ENCODE measurements around the gene CPNE5. TPM values are rescaled to one million over a fixed set of nuclear protein-coding genes. Genes with fewer than 3 reads are reported as not detected.

Gene CPNE5
- total RNA-seq, 1 donor from 2014 or later = 0.13 TPM

DNA sequence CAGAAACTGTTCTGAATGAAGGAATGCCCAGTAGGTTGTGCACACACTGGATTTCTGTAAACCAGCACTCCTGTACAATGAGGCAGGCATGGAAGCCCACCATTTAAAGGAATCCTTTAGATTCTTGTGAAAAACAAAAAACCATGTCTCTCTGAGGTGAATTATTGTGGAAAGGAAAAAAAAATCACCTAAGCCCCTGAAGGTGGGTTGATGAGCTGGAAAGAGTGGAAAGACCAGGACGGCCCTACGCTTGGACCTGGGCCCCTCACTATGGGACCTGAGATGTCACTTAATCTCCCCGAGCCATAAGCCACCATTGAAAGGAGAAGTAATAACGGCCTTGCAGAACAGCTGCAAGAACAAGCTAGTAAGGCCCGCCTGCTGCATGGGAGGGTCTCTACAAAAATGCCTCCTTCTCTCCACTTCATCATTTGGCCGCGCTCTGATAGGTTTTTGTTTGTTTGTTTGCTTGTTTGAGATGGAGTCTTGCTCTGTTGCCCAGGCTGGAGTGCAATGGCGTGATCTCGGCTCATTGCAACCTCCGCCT, 72.8 kb downstream of the CPNE5 start:
- DNase-seq (ENCODE audit: low read depth) = no peak

DNA sequence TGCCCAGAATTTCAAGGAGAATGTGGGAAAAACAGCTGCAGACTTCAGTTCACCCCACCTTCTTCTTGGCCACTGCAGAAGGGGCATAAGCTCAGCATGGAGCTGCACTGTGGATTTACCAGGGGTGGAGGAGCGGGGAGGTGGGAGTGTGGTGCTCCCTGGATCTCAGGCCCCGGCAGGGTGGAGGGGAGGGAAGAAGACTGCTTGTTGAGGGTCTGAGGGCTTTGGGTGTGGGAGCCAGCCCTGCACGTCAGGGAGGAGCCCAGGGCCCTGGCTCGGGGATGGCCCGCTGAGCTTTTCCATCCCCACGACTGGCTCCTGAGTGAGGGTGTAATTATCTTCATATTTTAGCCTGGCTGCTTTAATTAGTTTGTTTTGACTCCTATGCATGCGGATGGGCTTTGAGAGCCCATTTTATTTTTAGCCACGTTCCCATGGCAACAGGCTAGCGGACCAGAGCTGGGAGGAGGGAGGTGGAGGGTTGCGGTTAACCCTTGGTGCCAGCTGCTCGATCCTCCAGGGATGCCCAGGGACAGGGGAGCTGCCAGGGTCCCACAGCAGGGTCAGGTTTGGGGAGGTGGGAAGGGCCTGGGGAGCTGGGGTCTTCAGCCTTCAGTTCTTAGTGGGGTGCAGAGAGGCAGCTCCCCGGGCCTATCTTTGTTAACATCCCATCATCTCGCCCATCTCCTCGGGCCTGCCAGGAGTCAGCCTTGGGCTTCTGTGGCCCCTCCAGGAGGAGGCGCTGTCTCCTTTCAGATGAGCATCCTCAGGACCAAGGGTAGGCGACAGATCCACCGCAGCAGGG, 73.4 kb downstream of the CPNE5 start:
- peak; percentile 91 for DNase-seq (ENCODE audit: low read depth)

DNA sequence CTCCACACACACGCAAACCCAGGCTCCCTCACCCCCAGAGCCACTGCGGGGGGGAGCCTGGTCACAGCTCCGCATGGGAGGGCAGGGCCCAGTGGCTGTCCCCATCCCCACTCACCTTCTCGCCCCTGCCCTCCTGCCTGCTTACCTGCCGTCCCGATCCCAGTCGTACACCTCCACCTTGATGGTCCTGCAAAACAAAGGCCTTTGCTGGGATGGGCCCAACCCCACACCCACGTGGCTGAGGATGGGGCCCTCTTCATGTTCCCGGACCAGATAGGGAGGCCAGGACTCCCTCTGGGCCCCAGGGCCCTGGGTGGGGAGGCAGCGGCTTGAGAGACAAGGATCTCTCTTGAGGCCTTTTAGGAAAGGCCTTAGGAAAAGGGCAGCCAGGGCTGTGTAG, 74.1 kb downstream of the CPNE5 start:
- DNase-seq (ENCODE audit: low read depth) = no peak

DNA sequence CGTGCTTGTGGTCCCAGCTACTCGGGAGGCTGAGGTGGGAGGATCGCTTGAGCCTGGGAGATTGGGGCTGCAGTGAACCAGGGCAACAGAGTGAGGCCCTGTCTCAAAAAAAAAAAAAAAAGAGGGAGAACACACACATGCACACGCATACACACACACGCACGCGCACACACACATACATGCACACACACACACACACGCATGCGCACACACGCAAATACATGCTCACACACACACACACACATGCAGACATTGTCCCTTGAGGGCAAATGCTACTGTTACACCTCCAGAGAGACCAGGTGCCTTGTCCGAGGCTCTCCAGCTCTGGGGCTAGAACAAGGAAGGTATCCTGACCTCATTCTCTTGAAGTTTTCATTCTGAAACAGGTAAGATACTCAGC, 77.1 kb downstream of the CPNE5 start:
- no peak for DNase-seq (ENCODE audit: low read depth)

DNA sequence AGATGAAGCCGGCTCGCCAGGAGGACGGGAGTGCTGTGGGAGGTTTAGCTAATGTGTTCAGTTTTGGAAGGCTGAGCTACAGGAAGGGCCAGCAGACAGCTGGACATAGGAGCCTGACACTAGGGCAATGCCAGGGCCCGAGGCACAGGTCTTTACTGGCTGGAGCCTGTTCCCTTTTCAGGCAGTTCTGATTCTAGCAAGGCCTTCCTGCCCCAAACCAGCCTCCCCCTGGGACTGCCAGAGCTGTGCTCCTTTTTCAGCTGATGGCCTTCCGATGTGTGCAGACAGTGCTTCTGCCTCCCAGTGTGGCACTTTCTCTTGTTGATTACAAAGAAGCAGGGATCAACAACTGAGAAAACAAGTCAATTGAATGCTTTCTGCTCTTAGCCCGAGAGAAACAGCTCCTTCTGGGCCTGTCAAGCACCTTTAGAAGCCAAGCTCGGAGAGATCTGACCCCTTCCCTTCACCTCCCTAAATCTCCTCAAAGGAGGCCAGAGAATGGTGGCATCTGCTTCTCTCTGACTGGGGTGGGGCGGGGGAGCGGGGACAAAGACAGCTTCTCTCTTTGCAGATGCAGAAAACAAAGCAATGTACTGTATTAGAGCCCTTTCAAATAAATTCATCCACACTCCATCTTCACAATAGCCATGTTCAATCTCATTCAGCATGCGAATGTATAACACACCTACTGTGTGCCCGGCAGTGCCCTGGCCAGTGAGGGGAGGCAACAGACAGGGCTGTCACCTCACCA, 78.4 kb downstream of the CPNE5 start:
- no peak for DNase-seq (ENCODE audit: low read depth)

DNA sequence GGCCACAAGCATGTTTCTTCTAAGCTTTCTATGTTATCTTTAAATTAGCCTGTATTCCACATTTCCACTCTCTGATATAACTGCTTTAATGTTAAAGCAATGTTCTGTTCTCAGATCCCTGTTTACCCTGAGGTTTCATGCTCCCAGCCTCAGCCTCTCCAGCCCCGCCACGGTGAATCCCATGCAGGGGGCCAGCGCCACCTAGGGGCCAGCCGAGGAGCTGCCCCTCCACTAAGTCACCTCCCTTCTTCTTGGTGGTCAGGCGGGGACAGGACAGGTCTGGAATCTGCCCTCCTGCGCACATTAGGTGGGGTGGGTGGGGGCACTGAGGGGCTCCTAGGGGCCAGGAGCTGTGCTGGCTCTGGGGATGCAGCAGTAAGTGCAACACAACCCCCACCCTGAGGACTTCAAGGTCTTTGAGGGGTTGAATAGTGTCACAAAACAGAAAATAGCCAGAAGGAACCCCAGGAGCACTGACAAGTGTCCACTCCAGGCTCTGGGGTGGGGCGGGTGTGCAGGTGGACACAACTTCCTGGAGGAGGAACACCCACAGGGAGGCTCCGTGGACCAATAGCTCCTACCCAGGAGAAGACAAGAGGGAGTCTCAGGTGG, 80.0 kb downstream of the CPNE5 start:
- DNase-seq (ENCODE audit: low read depth) = peak; percentile 70

DNA sequence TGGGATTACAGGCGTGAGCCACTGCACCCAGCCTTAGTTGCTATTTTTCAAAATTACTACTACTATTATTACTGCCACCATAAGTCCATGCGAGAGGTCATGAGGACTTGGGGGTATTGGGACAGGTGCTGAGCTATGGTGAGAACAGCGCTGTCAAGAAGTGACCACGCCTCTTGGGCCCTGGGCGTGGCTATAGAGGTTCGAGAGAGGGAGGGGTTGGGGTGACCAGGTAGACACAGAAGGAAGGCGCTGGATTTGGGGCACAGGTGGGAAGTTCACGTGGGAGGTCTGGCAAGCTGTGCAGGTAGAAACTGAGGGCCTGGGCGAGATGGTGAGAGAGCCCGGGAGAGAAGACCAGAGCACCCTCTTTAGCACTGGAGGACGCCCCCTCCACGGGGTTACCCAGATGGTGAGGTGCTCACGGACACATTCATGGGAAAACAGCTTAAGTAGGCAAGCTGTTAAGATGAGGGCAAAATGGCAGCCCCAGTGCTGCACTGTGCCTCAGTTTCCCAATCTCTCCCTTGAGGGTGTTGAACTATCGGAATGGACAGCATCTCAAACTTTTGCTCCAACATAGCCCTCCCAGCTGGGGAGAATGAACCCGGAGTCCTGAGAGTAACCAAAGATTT, 80.6 kb downstream of the CPNE5 start:
- DNase-seq (ENCODE audit: low read depth) = no peak

DNA sequence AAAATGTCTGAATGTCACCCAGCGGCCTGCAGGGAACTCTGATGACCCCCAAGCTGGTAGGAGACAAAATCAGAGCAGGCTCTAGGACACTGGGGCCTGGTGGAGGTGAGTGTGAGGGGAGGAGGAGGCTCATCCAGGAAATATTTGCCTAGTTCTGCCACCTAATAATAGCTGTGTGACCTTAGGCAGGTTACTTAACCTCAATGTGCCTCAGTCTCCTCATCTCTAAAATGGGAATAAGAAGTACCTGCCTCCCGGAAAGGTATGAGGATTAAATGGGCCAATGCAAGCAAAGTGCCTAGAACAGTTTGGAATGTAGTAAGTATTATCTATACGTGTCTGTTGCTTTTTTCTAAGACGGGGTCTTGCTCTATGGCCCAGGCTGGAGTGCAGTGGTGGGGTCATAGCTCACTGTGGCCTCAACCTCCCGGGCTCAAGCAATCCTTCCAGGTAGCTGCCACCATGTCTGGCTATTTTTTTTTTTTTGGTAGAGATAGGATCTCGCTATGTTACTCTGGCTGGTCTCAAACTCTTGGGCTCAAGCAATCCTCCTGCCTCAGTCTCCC, 81.2 kb downstream of the CPNE5 start:
- DNase-seq (ENCODE audit: low read depth) = no peak

DNA sequence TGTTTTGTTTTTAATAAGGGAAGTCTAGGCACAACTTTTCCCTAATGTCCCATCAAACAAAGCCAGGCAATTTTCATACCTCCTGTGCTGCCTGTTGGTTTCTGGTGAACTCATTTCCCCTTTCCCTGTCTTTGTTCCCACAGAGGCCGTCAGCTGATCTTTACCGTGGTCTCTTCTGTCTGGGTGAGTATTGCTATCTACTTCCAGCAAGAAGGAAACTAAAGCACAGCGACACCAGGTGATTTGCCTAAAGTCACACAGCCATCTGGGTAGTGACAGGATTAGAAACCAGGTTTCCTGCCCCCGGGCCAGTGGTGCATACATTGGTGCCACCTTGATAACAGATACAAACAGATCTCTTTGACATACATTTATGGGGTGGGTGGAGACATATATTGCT, 82.0 kb downstream of the CPNE5 start:
- DNase-seq (ENCODE audit: low read depth) = no peak

DNA sequence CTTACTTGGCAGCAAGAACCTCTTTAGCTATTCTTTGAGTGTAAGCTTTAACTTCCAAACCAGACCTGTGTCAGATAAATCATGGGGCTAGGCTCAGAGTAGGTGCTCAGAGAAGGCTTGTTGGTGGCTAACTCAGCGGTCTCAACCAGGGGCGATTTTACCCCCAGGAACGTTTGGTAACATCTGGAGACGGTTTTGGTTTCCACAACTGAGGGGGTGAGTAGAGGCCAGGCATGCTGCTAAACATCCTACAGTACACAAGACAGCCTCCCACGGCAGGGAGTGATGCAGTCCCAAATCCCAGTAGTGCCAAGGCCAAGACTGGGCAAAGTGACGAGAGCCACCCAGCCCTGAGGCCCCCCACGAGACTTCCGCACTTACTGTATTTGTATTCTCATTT, 82.5 kb downstream of the CPNE5 start:
- DNase-seq (ENCODE audit: low read depth) = no peak

DNA sequence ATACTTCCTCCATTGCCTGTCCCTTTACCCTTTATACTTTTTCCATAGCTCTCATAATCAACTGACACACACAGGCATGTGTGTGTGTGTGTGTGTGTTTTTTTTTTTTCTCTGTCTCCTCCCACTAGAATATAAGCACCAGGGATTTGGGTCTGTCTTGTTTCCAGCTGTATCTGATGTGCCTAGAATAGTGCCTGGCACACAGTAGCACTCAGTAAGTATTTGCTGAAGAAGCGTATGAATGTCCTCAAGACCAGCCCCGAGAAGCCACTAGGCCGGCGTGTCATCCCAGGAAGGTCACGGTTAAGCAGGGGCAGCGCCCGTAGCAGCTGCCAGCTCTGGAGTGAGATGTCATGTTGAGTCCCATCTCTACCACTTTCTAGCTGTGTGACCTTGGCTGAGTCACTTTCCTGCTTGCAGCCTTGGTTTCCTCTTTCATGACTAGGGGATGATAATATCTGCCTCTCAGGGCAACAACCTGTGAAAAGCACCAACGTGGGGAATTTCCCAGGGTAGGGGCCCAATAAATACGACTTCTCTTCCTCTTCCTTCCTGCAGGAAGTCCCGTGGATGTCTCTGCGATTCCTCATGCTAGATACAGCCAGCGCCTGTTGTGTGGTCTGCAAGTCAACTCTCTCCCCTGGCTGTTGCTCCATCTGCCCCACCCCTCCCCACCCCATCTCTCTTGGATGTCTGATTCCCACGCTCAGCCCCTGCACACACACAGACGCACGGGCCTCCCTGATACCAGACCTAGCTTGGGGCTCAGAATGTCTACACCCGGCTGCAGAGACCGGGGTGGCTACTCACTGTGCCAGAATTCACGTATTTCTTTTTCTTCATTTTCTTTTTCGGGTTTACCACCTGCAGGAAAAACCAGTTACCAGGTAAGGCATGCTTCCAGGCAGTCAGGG, 83.6 kb downstream of the CPNE5 start:
- DNase-seq (ENCODE audit: low read depth) = no peak

DNA sequence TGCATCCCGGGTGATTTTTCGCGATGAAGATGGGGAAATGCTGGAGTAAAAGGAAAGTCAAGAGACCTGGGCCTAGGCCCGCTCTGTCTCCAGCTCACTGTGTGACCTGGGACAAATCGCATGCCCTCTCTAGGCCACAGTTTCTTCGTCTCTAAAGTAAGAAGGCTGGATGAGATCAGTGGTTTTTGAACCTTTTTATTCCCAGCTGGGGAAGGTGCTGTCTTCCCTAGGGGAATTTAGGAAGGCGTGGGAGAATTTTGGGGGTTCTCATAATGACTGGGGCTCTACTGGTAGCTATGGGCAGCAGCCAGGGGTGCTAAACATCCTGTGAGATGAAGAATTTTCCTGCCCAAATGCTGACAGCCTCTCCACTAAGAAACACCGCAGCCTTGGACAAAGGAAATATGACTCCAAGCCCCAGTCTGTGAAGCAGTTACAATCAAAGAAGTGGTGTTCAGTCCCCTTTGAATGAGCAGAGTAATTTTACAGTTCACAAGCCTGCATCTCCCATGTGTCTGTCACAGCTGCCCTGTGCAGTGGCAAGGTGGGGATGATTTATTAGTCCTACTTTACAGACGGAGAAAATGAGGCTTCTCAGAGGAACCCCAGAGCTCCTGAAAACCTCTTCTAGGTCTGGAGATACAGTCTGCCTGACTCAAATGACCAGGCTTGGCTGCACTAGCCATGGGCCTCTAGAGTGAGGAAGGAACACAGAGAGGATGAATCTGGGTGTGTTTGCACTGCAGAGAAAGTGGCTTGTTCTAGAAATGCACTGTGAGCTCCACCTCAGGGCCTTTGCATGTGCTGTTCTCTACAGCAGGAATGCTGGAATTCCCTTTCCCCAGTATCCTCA, 84.4 kb downstream of the CPNE5 start:
- DNase-seq (ENCODE audit: low read depth) = no peak

DNA sequence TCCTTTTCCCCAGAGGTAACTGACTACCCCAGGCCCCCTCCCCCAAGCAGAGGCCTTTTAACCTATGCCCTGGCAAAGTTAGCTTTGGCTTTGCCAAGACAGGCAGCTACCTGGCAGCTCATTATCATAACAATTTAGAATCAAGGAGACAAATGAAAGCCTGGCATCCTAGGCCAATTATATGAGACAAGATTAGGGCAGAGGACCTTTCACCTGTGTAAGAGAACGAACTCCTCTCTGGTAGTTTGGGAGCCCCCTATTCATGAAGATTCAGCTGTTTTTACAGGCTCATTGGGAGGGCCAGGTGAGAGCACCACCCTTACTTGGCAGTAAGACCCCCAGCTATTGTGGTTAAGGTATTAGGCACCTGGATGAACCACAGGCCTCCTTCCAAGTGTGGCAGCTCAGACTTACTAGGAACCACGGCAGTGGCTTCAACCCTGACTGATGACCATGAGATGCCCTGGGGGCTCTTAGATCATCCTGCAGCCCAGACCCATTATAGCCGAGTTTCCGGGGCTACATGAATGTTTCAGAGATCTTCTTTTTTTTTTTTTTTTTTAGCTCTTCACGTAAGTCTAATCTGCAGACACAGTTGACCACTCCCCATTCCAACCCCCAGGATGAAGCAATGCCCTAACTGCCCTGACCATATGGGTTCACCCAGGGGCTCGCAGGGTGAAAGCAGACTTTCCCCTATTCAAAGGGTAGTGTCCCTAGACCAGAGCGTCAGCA, 85.4 kb downstream of the CPNE5 start:
- DNase-seq (ENCODE audit: low read depth) = no peak

DNA sequence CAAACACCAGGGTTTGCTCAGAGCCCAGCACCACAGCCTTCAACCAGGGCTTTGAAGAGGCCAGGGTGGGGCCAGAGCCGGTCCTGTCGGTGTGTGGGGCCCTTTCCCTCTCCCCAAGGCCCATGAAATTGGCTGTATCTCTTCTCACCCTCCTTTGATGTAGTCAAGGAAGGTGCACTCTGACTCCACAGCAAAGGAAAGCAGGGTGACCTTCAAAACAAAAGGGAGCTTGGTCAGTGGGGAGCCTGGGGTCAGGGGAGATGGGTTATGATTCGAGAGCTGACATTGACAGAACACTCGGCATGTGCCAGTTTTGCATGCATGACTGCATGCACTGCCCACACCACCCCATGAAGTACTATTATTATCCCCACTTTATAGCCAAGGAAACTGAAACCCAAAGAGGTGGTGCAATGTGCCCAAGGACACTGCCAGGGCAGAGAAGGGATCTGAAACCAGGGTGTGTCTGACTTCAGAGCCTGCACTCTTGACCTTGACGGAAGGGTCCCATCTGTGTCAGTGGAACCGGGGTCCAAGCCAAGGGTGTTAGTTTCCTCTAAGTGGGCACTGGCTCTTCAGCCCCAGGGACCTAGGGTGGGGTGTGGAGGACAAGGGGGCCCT, 86.2 kb downstream of the CPNE5 start:
- DNase-seq (ENCODE audit: low read depth) = peak; percentile 35

DNA sequence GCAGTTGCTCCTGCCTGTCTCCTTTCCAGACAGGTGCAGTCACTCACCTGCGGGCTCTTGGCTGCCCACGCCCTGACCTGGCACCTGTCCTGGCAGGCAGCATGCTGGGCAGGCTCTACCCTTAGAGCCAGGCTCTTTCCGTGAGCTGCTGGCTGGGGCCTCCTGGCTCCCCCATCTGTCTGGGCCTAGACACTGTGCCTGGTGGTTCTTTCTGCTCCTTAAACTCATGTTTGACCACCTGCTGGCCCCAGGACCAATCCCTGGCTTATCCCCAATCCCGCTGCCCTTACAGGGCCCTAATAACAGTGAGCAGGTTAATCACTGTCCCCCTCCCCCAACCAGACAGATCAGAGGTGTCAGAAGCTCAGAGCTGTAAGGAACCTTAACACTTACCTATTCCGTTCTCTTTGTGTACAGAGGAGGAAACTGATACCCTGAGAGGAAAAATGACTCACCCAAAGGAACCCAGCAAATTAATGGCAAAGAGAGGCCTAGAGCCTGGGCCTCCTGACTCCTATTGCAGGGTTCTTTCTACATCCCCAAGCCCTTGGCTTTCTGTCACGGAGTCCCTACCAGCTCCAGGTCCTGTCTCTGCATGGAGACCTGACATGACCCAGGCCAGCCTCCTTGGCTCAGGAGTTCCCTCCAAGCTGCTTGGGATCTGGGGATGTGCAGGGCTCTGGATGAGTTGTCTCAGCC, 86.9 kb downstream of the CPNE5 start:
- DNase-seq (ENCODE audit: low read depth) = no peak

DNA sequence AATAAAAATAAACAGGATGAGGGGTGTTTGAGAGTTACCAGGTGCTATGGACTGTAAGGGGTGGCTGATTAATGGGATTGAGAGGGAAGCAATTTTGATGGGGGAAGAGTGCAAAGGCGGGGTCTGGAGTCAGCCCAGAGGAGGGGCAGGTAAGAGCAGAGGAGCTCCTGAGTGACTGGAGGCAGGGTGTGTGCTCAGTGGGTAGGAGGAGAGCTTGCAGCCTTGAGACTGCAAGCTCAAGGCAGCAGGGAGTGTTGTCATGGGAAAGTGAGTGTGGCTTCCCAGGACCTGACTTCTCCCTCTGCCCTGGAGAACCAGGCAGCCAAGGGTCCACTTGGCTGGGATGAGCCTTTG, 87.4 kb downstream of the CPNE5 start:
- DNase-seq (ENCODE audit: low read depth) = no peak

DNA sequence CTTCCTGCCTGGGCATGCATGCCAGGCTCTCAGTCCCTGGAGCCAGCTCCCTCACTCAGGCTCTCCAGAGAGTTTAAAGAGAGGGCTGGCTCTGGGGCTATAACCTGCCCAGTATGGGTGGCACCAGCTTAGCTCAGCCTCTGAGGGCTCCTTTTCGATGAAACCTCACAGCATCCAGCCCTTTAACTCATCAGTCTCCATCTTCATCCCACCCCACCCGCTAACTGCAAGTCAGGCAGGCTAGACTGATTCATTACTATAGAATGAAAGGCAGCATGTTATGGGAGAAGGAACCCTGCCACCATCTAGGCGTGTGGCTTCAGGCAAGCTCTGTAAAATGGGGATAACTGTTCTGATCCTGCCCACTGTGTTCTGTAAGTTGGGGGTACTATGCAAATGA, 88.2 kb downstream of the CPNE5 start:
- no peak for DNase-seq (ENCODE audit: low read depth)

All from myocyte (in vitro differentiated cells).